HG03565 (cell line): Measurements from ENCODE around the gene ATP6V0C.

Experiments used
- ATAC-seq: cut with Tn5 transposase; IDR thresholded peaks from one replicate; pipeline ENCODE4 v1.9.1; 2021; ENCODE audit warnings: mild to moderate bottlenecking, moderate library complexity; ENCODE audit not compliant: unreplicated experiment

ATP6V0C gene

DNA sequence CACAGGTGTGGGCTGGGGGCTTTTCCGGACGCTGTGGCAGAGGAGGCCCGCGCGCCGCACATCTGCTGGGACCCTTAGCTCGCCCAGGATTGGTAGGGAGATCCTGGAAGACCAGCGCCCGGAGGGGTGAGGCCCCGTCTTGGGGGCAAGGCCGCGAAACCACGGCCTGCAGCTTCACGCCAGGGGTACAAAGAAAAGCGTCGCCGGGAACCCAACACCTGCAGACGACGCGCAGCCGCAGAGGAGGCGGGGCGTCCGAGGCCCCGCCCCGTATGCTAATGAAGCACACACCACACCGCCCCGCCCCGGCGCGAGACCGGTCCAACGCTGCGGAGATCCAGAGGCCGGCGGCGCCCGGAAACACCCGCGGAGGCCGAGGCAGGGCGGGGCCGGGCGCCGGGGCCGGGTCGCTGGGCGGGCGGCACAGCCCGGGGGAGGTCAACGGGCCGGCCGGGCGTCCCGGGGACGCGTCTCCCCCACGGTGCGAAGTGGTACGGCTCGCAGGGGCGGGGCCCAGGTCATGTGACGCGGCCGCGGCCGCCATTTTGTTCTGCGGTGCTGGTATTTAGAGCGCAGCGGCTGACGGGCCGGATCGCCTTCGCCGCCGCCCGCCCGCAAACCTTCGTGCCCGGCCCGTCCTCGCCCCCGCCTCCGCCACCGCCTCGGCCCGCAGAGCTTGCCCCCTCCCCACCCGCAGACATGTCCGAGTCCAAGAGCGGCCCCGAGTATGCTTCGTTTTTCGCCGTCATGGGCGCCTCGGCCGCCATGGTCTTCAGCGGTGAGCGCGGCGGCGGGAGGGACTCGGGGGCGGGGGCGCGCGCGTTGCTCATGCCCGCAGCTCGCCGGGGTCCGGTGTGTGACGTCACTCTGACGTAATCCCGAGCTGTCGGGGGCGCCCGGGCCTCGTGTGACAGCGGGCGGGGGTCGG is at the start of gene ATP6V0C:
Gene ATP6V0C, plus strand, starts transcription at position 548 of the 928 bp plus-strand sequence. Its CDS starts 152 bp downstream, at position 700.
- peak; percentile 62 for ATAC-seq

DNA sequence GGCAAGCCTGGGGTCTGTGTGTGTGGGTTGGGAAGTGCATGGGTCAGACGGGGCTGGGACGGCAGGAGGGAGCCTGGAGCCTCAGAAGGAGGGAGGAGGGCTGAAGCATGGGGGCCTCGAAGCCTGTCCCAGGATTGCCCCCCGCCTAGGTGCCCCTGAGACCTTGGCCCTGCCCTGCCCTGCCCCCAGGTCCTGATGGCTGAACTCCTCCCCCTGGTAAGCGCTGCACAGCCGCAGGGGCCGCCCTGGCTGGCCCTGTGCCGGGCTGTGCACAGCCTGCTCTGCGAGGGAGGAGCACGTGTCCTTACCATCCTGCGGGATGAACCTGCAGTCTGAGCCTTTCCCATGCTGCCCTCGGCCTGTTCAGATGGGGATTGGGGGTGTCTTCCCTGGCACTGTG is 49.4 kb upstream of the ATP6V0C start:
- ATAC-seq, result no peak

GRCh38 chr16:2465653-2466415 is 47.9 kb upstream of the ATP6V0C start:
- ATAC-seq, result no peak

GRCh38 chr16:2466667-2467527 is 46.9 kb upstream of the ATP6V0C start:
- ATAC-seq, result no peak

DNA sequence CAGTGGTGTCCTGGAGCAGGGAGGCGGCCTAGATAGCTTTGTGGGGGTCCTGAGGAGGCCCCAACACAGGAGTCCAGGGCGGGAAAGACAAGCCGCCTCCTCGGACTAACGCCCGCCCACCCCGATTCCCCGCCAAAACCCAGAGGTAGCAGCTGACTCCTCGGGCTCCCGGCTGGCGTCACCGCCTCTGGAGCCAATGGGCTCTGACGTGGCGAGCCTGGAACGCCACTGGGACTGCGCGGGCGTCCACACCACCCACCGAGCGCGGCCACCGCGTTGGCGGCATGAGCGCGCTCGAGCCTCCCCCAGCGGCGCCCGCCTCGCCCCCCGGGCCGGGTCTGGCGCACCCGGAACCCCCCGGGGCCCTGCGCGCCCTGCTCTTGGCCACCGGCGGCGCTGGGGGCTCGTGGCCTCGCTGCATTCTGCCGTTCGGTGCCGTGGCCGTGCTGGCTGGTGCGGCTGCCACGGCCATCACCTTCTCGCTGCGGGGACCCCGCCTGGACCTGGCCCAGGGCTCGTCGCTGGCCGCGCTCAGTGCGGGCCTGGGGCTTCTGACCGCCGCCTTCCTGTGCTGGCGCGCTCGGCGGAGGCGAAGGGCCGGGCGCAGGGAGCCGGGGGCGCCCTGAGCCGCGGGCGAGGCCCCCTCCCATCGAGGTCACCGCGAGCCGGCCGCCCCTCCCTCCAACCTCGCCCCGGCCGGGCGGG is 46.1 kb upstream of the ATP6V0C start:
- ATAC-seq, result no peak

DNA sequence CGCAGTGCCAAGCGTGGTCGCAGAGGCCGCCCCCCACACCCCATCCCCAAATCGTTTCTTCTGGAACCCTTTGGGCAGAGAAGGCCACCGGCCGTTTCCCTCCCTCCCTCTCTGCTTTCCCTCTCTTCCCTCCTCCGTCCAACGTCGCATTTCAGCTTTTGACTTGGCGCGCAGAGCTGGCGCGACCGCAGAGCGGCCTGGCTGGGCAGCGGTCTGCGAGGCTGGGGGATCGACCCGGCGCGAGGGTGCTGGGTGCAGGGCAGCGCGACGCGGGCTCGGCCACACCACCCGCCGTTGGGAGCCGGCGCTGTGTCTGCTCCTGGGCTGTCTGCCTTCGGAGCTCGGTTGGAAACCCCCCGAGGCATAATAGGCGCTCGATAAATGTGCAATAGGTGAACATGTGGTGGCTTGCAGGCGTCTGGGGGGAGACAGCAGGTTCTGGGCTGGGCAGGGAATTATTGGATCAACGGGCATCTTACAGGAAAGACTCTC is 45.5 kb upstream of the ATP6V0C start:
- ATAC-seq, result no peak

DNA sequence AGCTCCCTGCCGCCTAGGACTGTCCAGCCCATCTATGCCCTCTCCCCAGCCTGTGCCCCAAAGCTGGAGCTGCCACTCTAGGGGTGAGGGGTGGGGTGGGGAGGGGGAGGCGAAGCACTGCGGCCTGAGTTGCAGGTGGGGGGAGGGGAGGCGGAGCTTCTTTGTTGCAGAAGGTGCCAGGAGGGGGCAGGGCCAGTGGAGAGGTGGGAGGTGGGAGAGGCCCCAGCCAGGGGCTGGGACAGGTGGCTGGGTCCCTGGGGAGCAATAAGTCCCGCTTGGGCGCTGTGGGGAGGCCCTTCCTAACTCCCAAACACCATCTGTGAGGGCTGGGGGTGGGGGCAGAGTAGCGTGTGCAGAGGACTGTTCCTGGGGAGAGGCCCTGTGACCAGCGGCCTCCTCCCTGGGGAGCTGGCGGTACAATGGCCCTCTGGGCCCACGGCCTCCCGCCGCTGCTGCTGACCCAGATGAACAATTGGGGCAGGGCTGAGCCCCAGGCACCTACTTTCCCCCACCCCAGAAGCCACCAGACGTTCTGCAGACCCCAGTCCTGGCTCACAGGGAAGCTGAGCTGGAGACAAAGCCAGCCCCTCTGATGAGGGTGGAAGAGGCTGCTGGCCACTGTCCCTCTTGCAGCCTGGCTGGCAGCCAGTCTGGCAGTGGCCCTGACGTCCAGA is 44.9 kb upstream of the ATP6V0C start:
- no peak for ATAC-seq

DNA sequence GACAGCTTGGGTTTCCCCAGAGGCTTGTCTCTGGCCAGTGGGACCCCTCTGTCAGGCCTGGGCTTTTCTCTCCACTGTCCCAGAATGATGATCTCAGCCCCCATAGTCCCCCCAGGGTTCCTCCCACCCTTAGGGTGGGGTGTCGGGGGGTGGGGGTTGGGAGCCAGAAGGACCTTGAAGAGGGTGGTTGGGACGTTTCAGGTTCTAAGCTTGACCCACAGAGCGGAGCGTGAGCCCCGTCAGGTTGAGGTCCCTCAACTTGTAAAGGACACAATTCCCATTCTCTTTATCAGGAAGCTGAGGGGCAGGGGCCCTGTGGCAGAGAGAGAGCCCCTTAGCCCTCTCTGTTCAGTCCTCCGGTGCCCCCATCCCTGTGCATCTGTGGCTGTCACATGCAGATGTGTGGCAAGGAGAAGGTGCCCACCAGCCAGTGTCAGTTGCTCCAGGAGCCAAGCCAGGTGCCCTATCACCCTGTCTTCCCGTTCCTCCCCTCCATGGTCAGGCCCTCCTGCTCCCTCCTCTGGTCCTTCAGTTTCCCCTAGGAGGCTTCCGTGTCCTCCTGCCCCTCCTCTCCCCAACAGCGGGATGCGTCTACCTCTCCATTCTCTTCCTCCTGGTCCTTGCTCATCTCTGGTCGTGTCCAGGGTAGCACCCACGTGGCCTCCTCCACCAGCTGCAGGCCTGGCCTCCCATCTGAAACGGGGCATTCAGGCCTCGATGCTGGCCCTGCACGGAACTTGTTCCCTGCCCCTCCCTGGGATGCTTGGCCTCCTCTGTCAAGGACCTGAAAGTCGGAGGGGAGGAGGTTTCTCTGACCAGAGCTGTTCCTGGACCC is 44.1 kb upstream of the ATP6V0C start:
- no peak for ATAC-seq

- ATAC-seq, result no peak
These were observed 43.5 kb upstream of the ATP6V0C start for GRCh38 chr16:2470234-2470601.

GRCh38 chr16:2470603-2471015 is 43.1 kb upstream of the ATP6V0C start:
- ATAC-seq, result no peak

- ATAC-seq, result no peak
These were observed 42.6 kb upstream of the ATP6V0C start, which contains the start of gene NTN3 for GRCh38 chr16:2471016-2471652. Gene NTN3, plus strand, starts transcription at chr16:2471297. Its CDS starts 405 bp downstream, at chr16:2471702.

GRCh38 chr16:2471653-2472487 is 41.9 kb upstream of the ATP6V0C start:
- no peak for ATAC-seq

DNA sequence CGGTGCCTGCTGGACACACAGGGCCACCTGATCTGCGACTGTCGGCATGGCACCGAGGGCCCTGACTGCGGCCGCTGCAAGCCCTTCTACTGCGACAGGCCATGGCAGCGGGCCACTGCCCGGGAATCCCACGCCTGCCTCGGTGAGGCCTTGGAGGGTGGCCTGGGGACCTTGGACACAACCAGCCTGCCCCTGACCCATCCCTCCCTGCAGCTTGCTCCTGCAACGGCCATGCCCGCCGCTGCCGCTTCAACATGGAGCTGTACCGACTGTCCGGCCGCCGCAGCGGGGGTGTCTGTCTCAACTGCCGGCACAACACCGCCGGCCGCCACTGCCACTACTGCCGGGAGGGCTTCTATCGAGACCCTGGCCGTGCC is 41.3 kb upstream of the ATP6V0C start:
- no peak for ATAC-seq

DNA sequence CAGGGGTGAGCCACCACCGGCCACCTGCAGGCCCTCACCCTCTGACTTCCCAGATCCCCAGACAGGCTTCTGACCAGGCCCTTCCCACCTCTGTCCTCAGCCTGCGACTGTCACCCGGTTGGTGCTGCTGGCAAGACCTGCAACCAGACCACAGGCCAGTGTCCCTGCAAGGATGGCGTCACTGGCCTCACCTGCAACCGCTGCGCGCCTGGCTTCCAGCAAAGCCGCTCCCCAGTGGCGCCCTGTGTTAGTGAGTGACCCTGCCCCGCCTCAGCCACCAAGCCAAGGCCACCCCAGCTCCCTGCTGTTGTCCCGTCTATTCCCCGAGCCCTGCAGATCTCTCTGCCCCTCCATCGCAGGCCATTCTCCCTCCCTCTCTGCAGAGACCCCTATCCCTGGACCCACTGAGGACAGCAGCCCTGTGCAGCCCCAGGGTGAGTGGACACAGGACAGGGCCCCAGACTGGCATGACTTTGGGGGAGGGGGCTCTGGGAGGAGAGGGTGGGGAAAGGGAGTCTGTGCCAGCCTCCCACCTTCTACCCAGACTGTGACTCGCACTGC is 40.8 kb upstream of the ATP6V0C start:
- no peak for ATAC-seq

- ATAC-seq, result no peak
These were observed 40.3 kb upstream of the ATP6V0C start for GRCh38 chr16:2473446-2473926.

DNA sequence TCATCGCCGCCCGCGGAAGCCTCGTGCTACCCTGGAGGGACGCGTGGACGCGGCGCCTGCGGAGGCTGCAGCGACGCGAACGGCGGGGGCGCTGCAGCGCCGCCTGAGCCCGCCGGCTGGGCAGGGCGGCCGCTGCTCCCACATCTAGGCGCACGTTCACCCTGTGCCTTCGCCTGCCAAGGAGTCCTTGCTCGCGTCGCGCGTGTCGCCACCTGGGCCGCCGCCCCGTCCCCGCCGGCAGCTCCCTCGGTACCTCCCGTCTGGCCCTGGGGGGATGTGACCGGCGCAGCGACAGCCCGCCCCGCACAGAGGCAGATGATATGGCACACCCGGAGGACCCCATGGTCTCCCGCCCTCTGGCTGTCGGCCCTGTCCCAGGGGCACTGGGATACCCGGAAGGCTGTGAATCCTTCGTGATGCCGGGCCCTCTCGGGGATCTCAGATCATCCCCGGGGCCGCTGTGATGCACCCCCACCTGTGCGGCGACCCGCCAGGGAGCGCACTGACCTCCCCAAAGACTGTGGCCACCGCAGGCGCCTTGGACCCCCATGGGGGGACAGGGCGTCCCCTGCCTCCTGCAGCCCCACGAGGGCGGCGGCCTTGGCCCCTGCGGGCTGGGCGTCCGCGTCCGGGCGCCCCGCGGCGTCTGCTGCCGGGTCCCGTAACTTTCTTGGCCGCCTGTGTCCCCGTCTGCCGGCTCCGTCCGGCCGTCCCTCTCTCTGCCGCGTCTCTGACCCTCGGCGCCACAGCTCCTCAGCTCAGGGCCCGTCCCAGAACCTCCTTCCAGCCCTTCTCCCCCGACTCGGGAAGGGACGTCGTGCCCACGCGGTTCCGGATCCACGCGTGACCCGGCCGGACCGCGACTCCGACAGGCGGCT is 39.5 kb upstream of the ATP6V0C start:
- peak; percentile 17 for ATAC-seq
